Calu3 (cell line): Measurements from ENCODE around the gene TM7SF2. TPM values are rescaled to one million over a fixed set of nuclear protein-coding genes. Genes with fewer than 3 reads are reported as not detected.

Experiments
- BruUV-seq: library from RNA; stranded (reverse); fragments of 400-500 nt; replicated peaks from 2 replicates; lab custom pipeline; 2021; lab: Mats Ljungman, UMichigan
- CTCF ChIA-PET: fragments of 300-600 bp; sonication (Branson Sonifier 250); formaldehyde crosslinking; loops from one replicate; lab custom pipeline; 2022; ENCODE audit warnings: antibody characterized with exemption; lab: Charles Lee
- DNase-seq: peaks from one replicate; pipeline ENCODE4 v3.0.0; 2022
- H3K27ac Mint-ChIP-seq: one replicate; pipeline ENCODE4 v1.8.0; 2022; ENCODE audit warnings: mixed read lengths; ENCODE audit not compliant: unreplicated experiment
- H3K27me3 Mint-ChIP-seq: one replicate; pipeline ENCODE4 v1.8.0; 2022; ENCODE audit warnings: mixed read lengths; ENCODE audit not compliant: unreplicated experiment
- H3K36me3 Mint-ChIP-seq: one replicate; pipeline ENCODE4 v1.8.0; 2022; ENCODE audit warnings: mild to moderate bottlenecking, moderate library complexity, mixed read lengths; ENCODE audit not compliant: insufficient read depth, unreplicated experiment
- H3K4me1 Mint-ChIP-seq: one replicate; pipeline ENCODE4 v1.8.0; 2022; ENCODE audit warnings: mild to moderate bottlenecking, low read depth, mixed read lengths; ENCODE audit not compliant: unreplicated experiment
- H3K4me3 Mint-ChIP-seq: one replicate; pipeline ENCODE4 v1.8.0; 2022; ENCODE audit warnings: mild to moderate bottlenecking, low read depth, moderate library complexity, mixed read lengths; ENCODE audit not compliant: unreplicated experiment
- H3K9me3 Mint-ChIP-seq: one replicate; pipeline ENCODE4 v1.8.0; 2022; ENCODE audit warnings: low read depth, mixed read lengths; ENCODE audit not compliant: unreplicated experiment
- CTCF ChIP-seq: fragments of 200-600 bp; IDR thresholded peaks from one replicate; pipeline ENCODE4 v1.8.0; 2022; ENCODE audit warnings: antibody characterized with exemption; ENCODE audit not compliant: unreplicated experiment
- intact Hi-C: fragments of 100-400 bp; cut with micrococcal nuclease; formaldehyde crosslinking; loops from one replicate; pipeline ENCODE4 v1.10.0; 2022; ENCODE audit not compliant: unreplicated experiment
- total RNA-seq: library from RNA; stranded (reverse); gene quantifications from 2 replicates; pipeline ENCODE4 v1.2.3, GENCODE V29; 2022

The TM7SF2 gene
- total RNA-seq, 1 experiment from 2014 or later: 41.2 TPM

- BruUV-seq: no TSS peak
- no peaks in the 10 kb centered on the region for H3K9me3 Mint-ChIP-seq
- CTCF ChIA-PET: interaction anchor here (0.7 kb wide), 1 partner anchor 284 kb away, joined by 3 read pairs; no protein-coding TSS in a partner anchor
- no peaks in the 10 kb centered on the region for H3K4me1 Mint-ChIP-seq
- no peaks in the 10 kb centered on the region for H3K36me3 Mint-ChIP-seq
- intact Hi-C loops: no loop called here
- no peak for DNase-seq
- no peaks in the 10 kb centered on the region for H3K27me3 Mint-ChIP-seq
- no peak overlapping the region for H3K27ac Mint-ChIP-seq
- no peak overlapping the region for H3K4me3 Mint-ChIP-seq
- TF ChIP-seq CTCF: no peak
These were observed 39.6 kb upstream of the TM7SF2 start for GRCh38 chr11:65071907-65072630.

- no TSS peak for BruUV-seq
- Mint-ChIP-seq H3K36me3 (no peaks in the 10 kb centered on the region), H3K27me3 (no peaks in the 10 kb centered on the region), H3K4me1 (no peaks in the 10 kb centered on the region), H3K4me3 (no peak overlapping the region), H3K9me3 (no peaks in the 10 kb centered on the region), H3K27ac (no peak overlapping the region)
- no peak for DNase-seq
- CTCF ChIA-PET: interaction anchor here (0.7 kb wide), 1 partner anchor 285 kb away, joined by 3 read pairs; no protein-coding TSS in a partner anchor
- intact Hi-C loops: no loop called here
- TF ChIP-seq CTCF: no peak
These were observed 39.1 kb upstream of the TM7SF2 start for GRCh38 chr11:65072631-65072966.

GRCh38 chr11:65077451-65077850 lies 34.2 kb upstream of the TM7SF2 start:
- no peak for DNase-seq
- H3K4me1 Mint-ChIP-seq: peaks cover 26% of the 10 kb centered on the region
- intact Hi-C loops: no loop called here

GRCh38 chr11:65078151-65078550 lies 33.5 kb upstream of the TM7SF2 start:
- CTCF ChIA-PET: interaction anchor here (0.6 to 1.2 kb wide), 3 partner anchors 44 to 240 kb away, joined by 3 to 6 read pairs (median 3); partner anchors contain the start of genes FAU, MRPL49 and SNX15
- Mint-ChIP-seq H3K27me3 (no peaks in the 10 kb centered on the region), H3K4me3 (no peak overlapping the region), H3K36me3 (peaks cover 29% of the 10 kb centered on the region), H3K9me3 (no peaks in the 10 kb centered on the region), H3K4me1 (peaks cover 33% of the 10 kb centered on the region), H3K27ac (no peak overlapping the region)
- DNase-seq: peak; percentile 77
- intact Hi-C loops: no loop called here
- peak; percentile 81 for TF ChIP-seq CTCF
- no TSS peak for BruUV-seq

More at GRCh38 chr11:65077451-65077850, 34.2 kb upstream of the TM7SF2 start:
- Mint-ChIP-seq H3K9me3 (no peaks in the 10 kb centered on the region), H3K27me3 (no peaks in the 10 kb centered on the region), H3K27ac (no peak overlapping the region), H3K4me3 (no peak overlapping the region), H3K36me3 (peaks cover 22% of the 10 kb centered on the region)
- BruUV-seq: no TSS peak
- no peak for TF ChIP-seq CTCF
- CTCF ChIA-PET: interaction anchor here (1.2 kb wide), 1 partner anchor 50 kb away, joined by 3 read pairs; the partner anchor contains the start of gene SNX15
